K562 (cell line): ENCODE data around the gene DVL3. TPM values are rescaled to one million over a fixed set of nuclear protein-coding genes. Genes with fewer than 3 reads are reported as not detected.
A peak's percentile ranks its signal among the peaks of the same experiment; 100 is the strongest.

Source experiments
- ATAC-seq: fragments of 200-7000 bp; cut with Tn5 transposase; 3 replicates; pipeline ENCODE4 v1.9.1; 2020; ENCODE audit warnings: moderate library complexity
- BruUV-seq: library from RNA; stranded (reverse); fragments of 400-500 nt; replicated peaks from 2 replicates; lab custom pipeline; 2021; lab: Mats Ljungman, UMichigan
- CTCF ChIA-PET: fragments of 300-600 bp; formaldehyde crosslinking; extraction: SDS; loops from one replicate; lab custom pipeline; 2021; ENCODE audit warnings: low intra/inter-chr PET ratio; lab: Yijun Ruan, JAX
- POLR2A ChIA-PET: fragments of 300-600, 350-650 bp; sonication (Branson Sonifier 250); formaldehyde crosslinking; extraction: SDS; loops from one replicate; lab custom pipeline; 2021; ENCODE audit warnings: antibody characterized with exemption, inconsistent platforms; lab: Yijun Ruan, JAX
- DNase-seq, 4 experiments: peaks; one replicate each; pipeline versions ENCODE4 v3.0.0 to v3.0.0-alpha.2; 2011 to 2018; ENCODE audit warnings: low spot score in 3 of 4, mixed read lengths in 3 of 4; ENCODE audit errors: extremely low read depth in 1 of 4
- FAIRE-seq: peaks from 2 replicates; lab custom pipeline; 2011; peaks lifted over from hg19 to GRCh38; lab: Jason Lieb, UNC
- H2AFZ ChIP-seq: 2 replicates; pipeline ENCODE4 v1.6.0; 2011; ENCODE audit warnings: low read depth, low read length, control low read depth, inconsistent platforms
- H3K27ac ChIP-seq: fragments of 200-600 bp; 3 replicates; pipeline ENCODE4 v1.8.0; 2011; ENCODE audit warnings: low read depth, mild to moderate bottlenecking, control low read depth, inconsistent platforms, low read length, moderate library complexity, mixed read lengths; ENCODE audit errors: extremely low read depth
- H3K27me3 ChIP-seq, 2 experiments: fragments of 300-600 bp in 1 of 2; 2 replicates in 1 of 2; 3 replicates in 1 of 2; pipeline versions ENCODE4 v1.6.0 to v1.8.0; 2011; ENCODE audit warnings: inconsistent platforms in 2 of 2, low read length in 2 of 2, mild to moderate bottlenecking in 1 of 2, mixed read lengths in 1 of 2, moderate library complexity in 1 of 2; ENCODE audit not compliant: control insufficient read depth in 2 of 2, insufficient read depth in 2 of 2
- H3K36me3 ChIP-seq: fragments of 300-600 bp; 3 replicates; pipeline ENCODE4 v1.8.0; 2011; ENCODE audit warnings: mild to moderate bottlenecking, low read length, inconsistent platforms; ENCODE audit not compliant: control insufficient read depth, insufficient read depth
- H3K4me1 ChIP-seq, 2 experiments: fragments of 200-600 bp in 1 of 2; replicated peaks in 1 of 2; 2 replicates in 1 of 2; 3 replicates in 1 of 2; pipeline versions ENCODE4 v1.5.1 to v1.8.0; 2011; ENCODE audit warnings: inconsistent platforms in 2 of 2, low read length in 2 of 2, mild to moderate bottlenecking in 1 of 2, mixed read lengths in 1 of 2, moderate library complexity in 1 of 2; ENCODE audit not compliant: control insufficient read depth in 2 of 2, insufficient read depth in 2 of 2
- H3K4me2 ChIP-seq: 2 replicates; pipeline ENCODE4 v1.6.1; 2011; ENCODE audit warnings: low read length, control low read depth, inconsistent platforms, mixed read lengths; ENCODE audit not compliant: insufficient read depth
- H3K4me3 ChIP-seq: fragments of 200-600 bp; sonication (generic), shearing (Covaris generic); 2 replicates; pipeline ENCODE4 v1.5.1; 2016; ENCODE audit warnings: control low read depth, inconsistent platforms
- H3K79me2 ChIP-seq: fragments of 200-600 bp; 3 replicates; pipeline ENCODE4 v1.8.0; 2011; ENCODE audit warnings: low read length, inconsistent platforms; ENCODE audit not compliant: control insufficient read depth, insufficient read depth
- H3K9ac ChIP-seq, 2 experiments: 2 replicates each; pipeline versions ENCODE4 v1.6.0 to v1.6.1; 2011; ENCODE audit warnings: low read depth in 2 of 2, low read length in 2 of 2, control low read depth in 1 of 2, inconsistent platforms in 1 of 2, mild to moderate bottlenecking in 1 of 2, mixed read lengths in 1 of 2; ENCODE audit not compliant: insufficient read depth in 1 of 2
- H3K9me1 ChIP-seq: one replicate; pipeline ENCODE4 v1.6.0; 2011; ENCODE audit warnings: inconsistent platforms, mild to moderate bottlenecking, low read length, moderate library complexity; ENCODE audit not compliant: control insufficient read depth, insufficient read depth
- H3K9me3 ChIP-seq: replicated peaks from 2 replicates; pipeline ENCODE4 v1.5.1; 2011; ENCODE audit warnings: low read depth, low read length, inconsistent platforms; ENCODE audit not compliant: control insufficient read depth, insufficient read depth
- H4K20me1 ChIP-seq: replicated peaks from 2 replicates; pipeline ENCODE4 v1.6.1; 2011; ENCODE audit warnings: low read length, inconsistent platforms, mixed read lengths; ENCODE audit not compliant: control insufficient read depth, insufficient read depth
- BMI1 ChIP-seq: fragments of 150-350 bp; IDR thresholded peaks from 2 replicates; pipeline ENCODE4 v1.6.1; 2014; ENCODE audit warnings: low read length
- C11orf30 ChIP-seq: fragments of 450-650 bp; IDR thresholded peaks from 2 replicates; pipeline ENCODE4 v1.6.1; 2016; ENCODE audit warnings: low read depth, mild to moderate bottlenecking
- CBFA2T2 ChIP-seq: fragments of 450-650 bp; conservative IDR thresholded peaks from 2 replicates; pipeline ENCODE4 v1.6.1; 2017; ENCODE audit warnings: mild to moderate bottlenecking
- CTCF ChIP-seq, 3 experiments: IDR thresholded peaks in 2 of 3; conservative IDR thresholded peaks in 1 of 3; 2 replicates each; pipeline ENCODE4 v1.5.1; 2011 to 2012; ENCODE audit warnings: low read length in 3 of 3, mild to moderate bottlenecking in 3 of 3, control low read depth in 2 of 3, improper control_type of control experiment in 1 of 3, inconsistent platforms in 1 of 3, low read depth in 1 of 3, mixed read lengths in 1 of 3, moderate library complexity in 1 of 3; ENCODE audit not compliant: insufficient read depth in 2 of 3
- HDAC3 ChIP-seq: fragments of 450-650 bp; IDR thresholded peaks from 2 replicates; pipeline ENCODE4 v1.6.1; 2018; ENCODE audit warnings: borderline replicate concordance, mild to moderate bottlenecking, moderate library complexity; ENCODE audit not compliant: partially characterized antibody
- KLF13 ChIP-seq: fragments of 450-650 bp; IDR thresholded peaks from 2 replicates; pipeline ENCODE4 v1.6.1; 2016; ENCODE audit warnings: missing genetic modification characterization, low read depth, mild to moderate bottlenecking, missing compliant biosample characterization, moderate library complexity, borderline replicate concordance
- MAFF ChIP-seq: IDR thresholded peaks from 2 replicates; pipeline ENCODE4 v1.6.1; 2012; ENCODE audit warnings: low read length, improper control_type of control experiment
- MEF2A ChIP-seq: IDR thresholded peaks from 2 replicates; pipeline ENCODE4 v1.6.1; 2011; ENCODE audit warnings: low read depth, mild to moderate bottlenecking, low read length, moderate library complexity; ENCODE audit not compliant: control insufficient read depth
- NR2C1 ChIP-seq, 2 experiments: fragments of 450-650 bp; IDR thresholded peaks; 2 replicates each; pipeline ENCODE4 v1.6.1; 2017; ENCODE audit warnings: mild to moderate bottlenecking in 2 of 2, antibody characterized with exemption in 1 of 2, inconsistent platforms in 1 of 2, missing compliant biosample characterization in 1 of 2, missing genetic modification characterization in 1 of 2
- PRDM10 ChIP-seq: fragments of 450-650 bp; IDR thresholded peaks from 2 replicates; pipeline ENCODE4 v1.6.1; 2018; ENCODE audit not compliant: partially characterized antibody
- RB1 ChIP-seq: fragments of 450-650 bp; IDR thresholded peaks from 2 replicates; pipeline ENCODE4 v1.6.1; 2017; ENCODE audit warnings: low read depth, mild to moderate bottlenecking
- SMARCE1 ChIP-seq: fragments of 450-650 bp; IDR thresholded peaks from 2 replicates; pipeline ENCODE4 v1.7.1; 2016; ENCODE audit warnings: mild to moderate bottlenecking
- SNIP1 ChIP-seq: fragments of 450-650 bp; IDR thresholded peaks from 2 replicates; pipeline ENCODE4 v1.7.1; 2017; ENCODE audit warnings: low read depth, mild to moderate bottlenecking
- TEAD1 ChIP-seq, 2 experiments: fragments of 450-650 bp in 1 of 2; sonication (generic) in 1 of 2; formaldehyde crosslinking; IDR thresholded peaks; 2 replicates each; pipeline versions ENCODE4 v1.4.0 to v1.8.0; 2020 to 2022; ENCODE audit warnings: mild to moderate bottlenecking in 2 of 2, missing genetic modification reagents in 1 of 2
- ZNF316 ChIP-seq: fragments of 450-650 bp; IDR thresholded peaks from 2 replicates; pipeline ENCODE4 v1.6.1; 2016
- ZNF324 ChIP-seq: fragments of 250-450 bp; sonication (Bioruptor Pico); IDR thresholded peaks from 2 replicates; pipeline ENCODE4 v1.4.0; 2020; ENCODE audit warnings: mild to moderate bottlenecking
- ZNF830 ChIP-seq: fragments of 250-450 bp; sonication (Bioruptor Pico); IDR thresholded peaks from 2 replicates; pipeline ENCODE4 v1.5.0; 2021; ENCODE audit warnings: mild to moderate bottlenecking
- WGBS: fragments of 100-300 bp; shearing (Covaris generic); methylation state at CpG from one replicate; pipeline ENCODE4 v1.1.6; 2016; ENCODE audit warnings: low coverage, mixed read lengths; ENCODE audit not compliant: insufficient coverage; ENCODE audit errors: missing lambda C conversion rate; 5-methylcytosine and 5-hydroxymethylcytosine counted together
- in situ Hi-C: fragments of 300-500 bp; cut with MboI; formaldehyde crosslinking; loops from 4 replicates; pipeline ENCODE4 v1.15.0; 2018; ENCODE audit warnings: inconsistent platforms, mixed read lengths
- intact Hi-C: fragments of 100-400 bp; cut with micrococcal nuclease; formaldehyde crosslinking; loops from 2 replicates; pipeline ENCODE4 v1.14.2; 2022
- polyA plus RNA-seq, 8 experiments: library from polyadenylated mRNA; depleted of rRNA in 4 of 8; stranded (reverse) in 5 of 8; unstranded in 3 of 8; fragments of >200 nt; fragmentation: Nextera tagmentation in 2 of 8; fragmentation: Illumina TruSeq in 1 of 8; extraction: Ambion mirVana in 2 of 8; extraction: Trizol in 1 of 8; gene quantifications; 2 replicates each; pipeline versions ENCODE4 v1.2.1 to v1.2.3, GENCODE V29; 2011 to 2014; ENCODE audit warnings: inconsistent platforms in 1 of 8, missing spikeins in 1 of 8
- total RNA-seq, 7 experiments: library from RNA; depleted of rRNA in 6 of 7; stranded (reverse); fragments of >200 nt in 6 of 7; fragmentation: Illumina TruSeq in 2 of 7; extraction: Trizol in 2 of 7; gene quantifications; 2 replicates each; pipeline versions ENCODE4 v1.2.1 to v1.2.3, GENCODE V29; 2011 to 2021; ENCODE audit warnings: low replicate concordance in 1 of 7

The DVL3 gene
- total and polyA plus RNA-seq, 9 of the 15 experiments (the other 6 are each of a cell fraction or from before 2014, with no cell fraction given), result 3.1 to 57.9 (median 20.1) TPM

GRCh38 chr3:184129012-184129411 is 26.2 kb upstream of the DVL3 start (continued):
- no peak for TF ChIP-seq SMARCE1
- 0 out of 2 replicates have a peak, but pooled peaks have one; percentile 19 for TF ChIP-seq RB1
- no peak for TF ChIP-seq HDAC3
- peak; percentile 56 to 77 (median 74) for TF ChIP-seq CTCF (IDR thresholded peaks at IDR 0.05 in 2 of 3, conservative IDR thresholded peaks at IDR 0.05 in 1 of 3; ENCODE audit: insufficient read depth in 2 of 3, low read depth in 1 of 3, low read length in 3 of 3)
- TF ChIP-seq, all 486 proteins: peak for 5

- no TSS peak for BruUV-seq
- Histone ChIP-seq H3K9me3 (no peaks in the 10 kb centered on the region), H3K27ac (peak overlapping the region; percentile 92; the same call in 1 of the 3 replicates), H3K4me2 (peak overlapping the region; percentile 100; the same call in 1 of the 2 replicates), H3K9ac (peak overlapping the region in 1 of 2 experiments; percentile 99; a peak in 2 of 4 replicates), H3K4me3 (no peak overlapping the region), H3K27me3 (no peaks in the 10 kb centered on the region; a peak in 1 of 5 replicates), H4K20me1 (no peaks in the 10 kb centered on the region), H2AFZ (peak overlapping the region; percentile 95), H3K4me1 (peaks cover 7 to 21% of the 10 kb centered on the region in 2 experiments; a peak in 4 of 5 replicates), H3K9me1 (no peaks in the 10 kb centered on the region), H3K36me3 (peaks cover 17% of the 10 kb centered on the region; the same call in 2 of the 3 replicates), H3K79me2 (peaks cover 48% of the 10 kb centered on the region)
- WGBS, result 82% methylated on average over 4 of the region's 4 CpGs
- intact Hi-C loops (loop anchor here (5.0 kb wide), 1 partner anchor 114 kb away; the partner anchor contains the start of genes ALG3 and EEF1AKMT4), in situ Hi-C loops (no loop called here)
- POLR2A ChIA-PET, result interaction anchor here (1.0 to 2.6 kb wide), 2 partner anchors 13 to 22 kb away, joined by 4 to 6 read pairs; partner anchors contain the start of gene DVL3
- ATAC-seq (no peak), DNase-seq (no peak), FAIRE-seq (no peak)
- CTCF ChIA-PET, result no interaction called here
- TF ChIP-seq MEF2A, result no peak
- no peak for TF ChIP-seq TEAD1 (CRISPR knock-in tag; IDR thresholded peaks at IDR 0.05)
- no peak for TF ChIP-seq NR2C1 (IDR thresholded peaks at IDR 0.05)
- TF ChIP-seq NR2C1 (tag; IDR thresholded peaks at IDR 0.05), result no peak
- TF ChIP-seq BMI1, result no peak
- TF ChIP-seq SNIP1, result no peak
- TF ChIP-seq ZNF324 (CRISPR knock-in tag), result no peak
- TF ChIP-seq KLF13 (tag), result no peak
- TF ChIP-seq CBFA2T2, result no peak
- peak; percentile 90 for TF ChIP-seq C11orf30
- TF ChIP-seq PRDM10, result no peak
- TF ChIP-seq ZNF830 (CRISPR knock-in tag), result no peak
- TF ChIP-seq ZNF316, result peak; percentile 95
- TF ChIP-seq MAFF, result peak; percentile 78
Measured at GRCh38 chr3:184132945-184133344, 22.2 kb upstream of the DVL3 start.
